HK-2 (cell line): ENCODE results near the gene CDC34.
"Not testable (repeated sequence)": the region's sequence is repeated elsewhere in the genome, so short reads cannot be mapped to it uniquely, and the experiment has no call there.

ENCODE experiments used
- DNase-seq: peaks from one replicate; pipeline ENCODE4 v3.0.0-alpha.2; 2018; ENCODE audit not compliant: unreplicated experiment

Gene CDC34

DNA sequence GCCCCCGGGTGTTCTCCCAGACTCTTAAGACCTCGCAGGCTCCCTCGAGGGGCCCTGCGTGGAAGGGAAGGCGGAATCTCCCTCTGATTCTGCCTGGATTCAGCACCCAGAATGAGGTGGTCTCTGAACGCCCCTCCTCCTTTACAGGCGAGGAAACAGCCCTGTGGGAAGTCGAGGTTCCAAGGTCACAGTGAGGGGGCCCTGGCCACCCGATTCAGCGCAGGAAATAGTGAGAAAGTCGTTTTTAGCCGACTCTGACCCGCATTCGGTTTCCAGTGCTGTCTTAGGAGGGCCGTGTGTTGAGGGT is 41.9 kb downstream of the CDC34 start:
- DNase-seq, result no peak

DNA sequence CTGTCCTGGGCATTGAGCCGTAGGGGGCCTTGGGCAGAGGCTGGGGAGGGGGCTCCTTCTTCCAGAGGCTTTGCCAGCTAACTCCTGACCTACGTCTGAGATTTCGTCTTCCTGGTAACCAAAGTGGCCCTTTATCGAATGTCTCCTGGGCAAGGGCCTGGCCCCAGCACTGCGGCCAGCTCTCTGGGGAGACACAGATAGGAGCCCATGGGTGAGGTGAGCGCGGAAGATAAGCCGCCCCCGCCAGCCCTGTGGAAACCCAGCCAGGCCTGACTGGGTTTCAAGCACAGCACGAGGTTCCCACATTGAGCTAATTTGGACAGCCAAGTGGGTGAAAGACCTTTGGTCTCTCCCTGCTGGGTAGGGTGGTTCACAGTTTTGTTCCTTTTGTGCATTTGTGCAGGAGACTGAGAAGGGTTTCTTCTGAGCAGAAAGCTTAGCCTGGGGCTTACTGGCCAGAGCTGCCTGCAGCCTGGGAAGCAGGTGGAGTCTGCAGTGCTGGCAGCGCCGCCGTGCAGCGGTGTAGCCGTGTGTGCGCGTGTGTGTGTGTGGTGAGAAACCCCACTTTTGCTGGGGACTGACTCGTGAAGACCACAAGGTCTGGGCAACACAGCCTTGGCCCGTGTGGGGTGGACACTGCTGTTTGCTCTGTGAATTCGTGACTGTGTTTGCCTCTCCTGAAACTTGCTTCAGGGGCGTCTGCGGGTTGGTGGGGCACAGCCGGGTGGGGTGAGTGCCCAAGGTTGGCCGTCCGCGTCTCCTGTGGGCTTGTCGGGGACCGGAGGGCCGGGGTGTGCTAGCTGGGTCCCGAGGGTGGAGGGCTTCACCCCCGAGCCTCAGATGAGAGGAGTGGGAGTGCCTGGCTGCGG is 43.3 kb downstream of the CDC34 start:
- peak; percentile 31 for DNase-seq

GRCh38 chr19:575527-576506 is 44.3 kb downstream of the CDC34 start:
- peak; percentile 48 for DNase-seq

GRCh38 chr19:576768-577438 is 45.3 kb downstream of the CDC34 start:
- DNase-seq, result no peak

GRCh38 chr19:577439-578392 is 46.2 kb downstream of the CDC34 start:
- no peak for DNase-seq

DNA sequence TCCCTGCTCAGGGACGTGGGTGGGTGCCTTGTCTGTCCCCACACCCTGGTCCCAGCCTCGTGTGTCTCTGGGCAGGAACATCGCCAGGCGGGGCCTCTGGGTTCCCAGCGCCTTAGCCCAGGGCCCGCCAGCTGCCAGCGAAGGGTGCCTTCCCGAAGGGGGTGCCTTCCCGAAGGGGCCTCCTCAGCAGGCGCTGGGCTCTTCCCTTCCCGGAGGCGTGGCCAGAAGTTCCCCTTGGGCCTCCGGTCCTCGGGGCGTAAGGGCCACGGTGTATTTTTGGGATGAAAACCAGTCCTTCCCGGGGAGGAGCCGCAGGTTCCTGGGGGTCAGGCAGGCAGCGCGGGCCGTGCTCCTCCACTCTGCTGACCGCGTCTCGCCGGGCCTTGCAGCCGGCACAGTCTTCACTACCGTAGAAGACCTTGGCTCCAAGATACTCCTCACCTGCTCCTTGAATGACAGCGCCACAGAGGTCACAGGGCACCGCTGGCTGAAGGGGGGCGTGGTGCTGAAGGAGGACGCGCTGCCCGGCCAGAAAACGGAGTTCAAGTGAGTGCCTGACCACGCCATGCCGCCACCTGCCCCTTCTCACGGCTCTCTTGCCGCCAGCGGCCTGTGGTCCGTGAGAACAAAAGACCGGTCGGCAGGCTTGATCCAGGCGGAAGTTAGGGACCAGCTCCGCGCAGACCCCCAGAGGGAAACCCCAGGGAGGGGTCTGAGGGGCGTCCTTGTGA is 47.7 kb downstream of the CDC34 start:
- no peak for DNase-seq

- DNase-seq, result no peak
Measured at GRCh38 chr19:579842-580155, 48.2 kb downstream of the CDC34 start.

- DNase-seq, result no peak
Measured at GRCh38 chr19:580274-580835, 48.8 kb downstream of the CDC34 start.

DNA sequence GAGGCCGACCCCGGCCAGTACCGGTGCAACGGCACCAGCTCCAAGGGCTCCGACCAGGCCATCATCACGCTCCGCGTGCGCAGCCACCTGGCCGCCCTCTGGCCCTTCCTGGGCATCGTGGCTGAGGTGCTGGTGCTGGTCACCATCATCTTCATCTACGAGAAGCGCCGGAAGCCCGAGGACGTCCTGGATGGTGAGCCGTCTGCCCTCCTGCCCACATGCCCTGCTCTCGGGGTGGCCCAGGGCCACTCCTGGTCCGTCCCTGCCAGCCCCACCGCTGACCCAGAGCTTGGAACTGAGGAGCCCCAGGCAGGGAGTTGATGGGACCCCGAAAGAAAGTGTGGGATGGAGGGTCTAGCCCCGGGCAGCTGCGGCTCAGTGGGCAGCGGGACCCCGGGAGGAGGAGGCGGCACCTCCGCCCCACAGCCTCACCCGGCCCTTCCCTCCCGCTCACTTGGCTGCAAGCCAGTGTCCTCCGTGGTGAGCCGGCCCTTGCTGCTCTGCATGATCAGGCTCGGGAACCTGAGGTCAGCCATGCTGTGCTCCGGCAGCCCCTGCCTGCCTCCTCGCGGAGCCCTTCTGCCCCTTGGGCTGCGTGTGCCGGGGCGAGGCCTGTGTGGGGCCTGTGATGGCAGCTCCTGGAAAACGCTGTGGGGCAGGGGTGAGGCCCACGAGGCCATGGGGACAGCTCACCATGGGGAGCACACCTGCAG is 50.0 kb downstream of the CDC34 start:
- DNase-seq, result no peak

DNA sequence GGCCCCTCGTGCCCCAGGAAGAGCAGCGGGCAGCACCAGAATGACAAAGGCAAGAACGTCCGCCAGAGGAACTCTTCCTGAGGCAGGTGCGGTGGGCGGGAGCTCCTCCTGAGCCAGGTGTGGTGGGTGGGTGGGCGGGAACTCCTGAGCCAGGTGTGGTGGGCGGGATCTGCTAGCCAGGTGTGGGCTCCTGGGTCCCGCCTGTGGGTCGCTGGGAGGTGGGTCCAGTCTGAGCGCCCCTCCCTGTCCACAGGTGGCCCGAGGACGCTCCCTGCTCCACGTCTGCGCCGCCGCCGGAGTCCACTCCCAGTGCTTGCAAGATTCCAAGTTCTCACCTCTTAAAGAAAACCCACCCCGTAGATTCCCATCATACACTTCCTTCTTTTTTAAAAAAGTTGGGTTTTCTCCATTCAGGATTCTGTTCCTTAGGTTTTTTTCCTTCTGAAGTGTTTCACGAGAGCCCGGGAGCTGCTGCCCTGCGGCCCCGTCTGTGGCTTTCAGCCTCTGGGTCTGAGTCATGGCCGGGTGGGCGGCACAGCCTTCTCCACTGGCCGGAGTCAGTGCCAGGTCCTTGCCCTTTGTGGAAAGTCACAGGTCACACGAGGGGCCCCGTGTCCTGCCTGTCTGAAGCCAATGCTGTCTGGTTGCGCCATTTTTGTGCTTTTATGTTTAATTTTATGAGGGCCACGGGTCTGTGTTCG is 51.1 kb downstream of the CDC34 start:
- peak; percentile 67 for DNase-seq

- DNase-seq, result no peak
Measured at GRCh38 chr19:583198-583967, 51.8 kb downstream of the CDC34 start.

- no peak for DNase-seq
Measured at GRCh38 chr19:583968-584239, 52.3 kb downstream of the CDC34 start.

GRCh38 chr19:584240-585001 is 52.9 kb downstream of the CDC34 start:
- DNase-seq, result no peak

GRCh38 chr19:585146-585545 is 53.6 kb downstream of the CDC34 start:
- not testable (repeated sequence) for DNase-seq

DNA sequence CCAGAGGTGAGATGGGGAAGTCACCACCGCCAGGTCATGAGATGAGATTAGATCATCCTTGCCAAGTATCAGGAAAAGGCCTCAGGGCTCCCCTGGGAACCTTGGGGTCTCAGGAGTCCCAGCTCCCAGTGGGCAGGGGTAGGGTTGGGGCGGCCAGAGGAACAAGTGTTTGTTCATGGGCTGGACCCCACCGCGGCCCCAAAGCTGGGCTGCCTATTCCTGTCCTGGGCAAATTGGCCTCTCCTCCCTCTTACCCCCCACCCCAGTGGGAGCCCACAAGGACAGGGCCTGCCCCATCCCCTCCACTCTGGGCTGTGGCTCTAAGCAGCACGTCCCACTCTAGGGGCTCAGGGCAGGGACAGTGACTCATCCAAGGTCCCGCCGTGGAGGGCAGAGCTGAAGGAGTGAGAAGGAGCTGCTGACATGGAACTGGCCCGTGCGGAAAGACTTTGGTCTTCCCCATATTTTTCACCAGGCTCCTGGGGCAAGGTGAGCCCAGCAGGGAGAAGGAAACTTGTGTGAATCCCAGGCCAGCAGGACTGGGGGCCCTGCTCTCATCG is 54.1 kb downstream of the CDC34 start:
- no peak for DNase-seq

GRCh38 chr19:588093-588740 is 56.7 kb downstream of the CDC34 start:
- peak; percentile 83 for DNase-seq
